GM23248 (cell line): ENCODE results near the gene ACVR2B.

Experiments
- EZH2 ChIP-seq: fragments of 200-600 bp; sonication (generic); IDR thresholded peaks from 2 replicates; pipeline ENCODE4 v1.6.1; 2018; ENCODE audit warnings: antibody characterized with exemption, mild to moderate bottlenecking; ENCODE audit not compliant: insufficient read depth, poor library complexity, severe bottlenecking
- EZH2phosphoT487 ChIP-seq: fragments of 200-600 bp; sonication (generic); IDR thresholded peaks from 2 replicates; pipeline ENCODE4 v1.6.1; 2018; ENCODE audit warnings: antibody characterized with exemption, moderate library complexity, mild to moderate bottlenecking, low read depth; ENCODE audit not compliant: insufficient read depth

DNA sequence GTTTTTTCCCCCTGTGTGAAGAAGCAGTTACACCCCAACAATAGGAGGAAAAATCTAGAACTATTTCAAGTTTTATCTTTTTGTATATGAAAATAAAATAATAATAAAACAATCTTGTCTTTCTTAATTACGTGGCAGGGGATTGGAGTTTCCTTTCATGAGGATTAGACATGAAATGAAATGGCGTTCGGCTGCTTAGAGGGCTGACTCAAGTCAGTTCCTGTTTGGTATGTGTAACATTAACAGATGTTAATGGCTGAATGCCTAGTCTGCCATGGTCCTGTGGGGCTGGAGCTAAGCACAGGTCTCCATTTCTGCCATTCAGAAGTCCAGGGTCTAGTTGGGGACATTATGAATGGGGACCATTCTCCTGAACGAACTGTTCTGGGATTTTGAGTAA, 39.3 kb downstream of the ACVR2B start:
- TF ChIP-seq EZH2 (no peak), EZH2phosphoT487 (no peak)
